Heart right ventricle (tissue), 16 donors: ENCODE measurements around the gene ZNF132. TPM values are rescaled to one million over a fixed set of nuclear protein-coding genes. Genes with fewer than 3 reads are reported as not detected.

Experiments used
- ATAC-seq, 8 donors: fragments of 200-7000 bp; cut with Tn5 transposase; one replicate each; pipeline ENCODE4 v1.9.1; 2020; ENCODE audit warnings: mild to moderate bottlenecking in 8 of 8, moderate library complexity in 8 of 8, moderate number of reproducible peaks in 1 of 8
- DNase-seq, 2 donors: peaks; one replicate each; pipeline ENCODE4 v3.0.0-alpha.2; 2020
- H3K27ac ChIP-seq, 10 donors: fragments of 200-600 bp; sonication (generic) in 2 of 10; one replicate each; pipeline versions ENCODE4 v1.5.0 to v1.8.0; 2020 to 2022; ENCODE audit warnings: mild to moderate bottlenecking in 3 of 10
- H3K27me3 ChIP-seq, 7 donors: fragments of 200-600 bp; one replicate each; pipeline ENCODE4 v1.8.0; 2021 to 2022; ENCODE audit warnings: mild to moderate bottlenecking in 2 of 7
- H3K36me3 ChIP-seq, 9 donors: fragments of 200-600 bp; sonication (generic) in 1 of 9; one replicate each; pipeline versions ENCODE4 v1.5.0 to v1.8.0; 2020 to 2022; ENCODE audit warnings: mild to moderate bottlenecking in 2 of 9
- H3K4me1 ChIP-seq, 9 donors: fragments of 200-600 bp; sonication (generic) in 1 of 9; one replicate each; pipeline versions ENCODE4 v1.5.0 to v1.8.0; 2020 to 2022; ENCODE audit warnings: mild to moderate bottlenecking in 4 of 9
- H3K4me3 ChIP-seq, 10 donors: fragments of 200-600 bp; sonication (generic) in 2 of 10; one replicate each; pipeline versions ENCODE4 v1.5.0 to v1.8.0; 2020 to 2022; ENCODE audit warnings: mild to moderate bottlenecking in 7 of 10, moderate library complexity in 2 of 10
- H3K9me3 ChIP-seq, 11 donors: fragments of 200-600 bp in 10 of 11; sonication (generic) in 2 of 11; one replicate each; pipeline versions ENCODE4 v1.5.0 to v1.8.0; 2013 to 2022; ENCODE audit warnings: mild to moderate bottlenecking in 2 of 11, control low read depth in 1 of 11, moderate library complexity in 1 of 11
- CTCF ChIP-seq, 9 donors: fragments of 200-600 bp; sonication (generic) in 2 of 9; IDR thresholded peaks; one replicate each; pipeline versions ENCODE4 v1.5.0 to v1.8.0; 2021 to 2022; ENCODE audit warnings: antibody characterized with exemption in 9 of 9, mild to moderate bottlenecking in 5 of 9, moderate library complexity in 1 of 9
- WGBS, 2 donors: extraction: QIAGEN DNeasy Blood & Tissue Kit; methylation state at CpG; one replicate each; pipeline ENCODE4 v1.1.7; 2013; ENCODE audit warnings: inconsistent platforms in 1 of 2; 5-methylcytosine and 5-hydroxymethylcytosine counted together
- intact Hi-C, 10 donors: fragments of 100-400 bp; cut with DNase I; formaldehyde crosslinking; loops; one replicate each; pipeline versions ENCODE4 v1.11.1 to v1.14.2; 2022
- polyA plus RNA-seq, 2 donors: library from polyadenylated mRNA; stranded (reverse); fragments of 200-250 nt; gene quantifications; one replicate each; pipeline ENCODE4 v1.2.3, GENCODE V29; 2013
- total RNA-seq, 10 donors: library from RNA; stranded (reverse); fragmentation: NEBNext Ultra II Directional in 3 of 10; extraction: Animal tissue kit (Norgen Biotek cat#: 25700) in 3 of 10; gene quantifications; one replicate each; pipeline versions ENCODE4 v1.2.1 to v1.2.4, GENCODE V29; 2021 to 2023
- donor health status: Arrhythmogenic right ventricular cardiomyopathy.
- donor health status: ischemic (EF 13 %, LVEDD 7.1; RV severe dilation, severe dysfunction).
- donor health status: healthy with polysubstance abuse.
- donor health status: DM: no; HTN: yes; CAD: no.
- donor health status: DM: no; HTN: no; CAD: no.
- donor health status: ischemic (EF 25% LVEDD 6.9; RV normal size, moderate dysfunction).
- donor health status: ischemic (EF 25% LVEDD 5.7; RV mildly dilated, moderate dysfunction).
- donor health status: healthy.
- donor health status: DM: yes; HTN: yes; CAD: no.
- donor health status: Ischemic cardiomyopathy.
- donor health status: ischemic (EF 35%, LVEDD 5.7; RV mildly dilated, moderate dysfunction).
- donor health status: nonischemic (EF 11% LVEDD 7.7; RV severe dilation, severe dysfunction).
- donor health status: DM: yes; HTN: yes; CAD: no.
- donor health status: PGD.
- donor health status: ischemic (EF 29% LVEDD 5.4; RV normal size, mild dysfunction).
- donor health status: nonischemic (EF 23%, LVEDD 6.1; RV moderate dilation, normal function).

The ZNF132 gene
- total and polyA plus RNA-seq, 12 donors, result 1.1 to 6.7 (median 4.7) TPM

GRCh38 chr19:58388175-58388526 is 51.8 kb downstream of the ZNF132 start:
- H3K9me3 ChIP-seq, result no peaks in the 10 kb centered on the region
- H3K27ac ChIP-seq, result peak overlapping the region in 1 of 10 donors; percentile 99
- no peaks in the 10 kb centered on the region for H3K27me3 ChIP-seq
- peak overlapping the region; percentile 63 to 92 (median 86) for H3K4me3 ChIP-seq
- ATAC-seq (no peak), DNase-seq (no peak)
- WGBS, 2 donors, result 86% methylated on average over 3 of the region's 3 CpGs
- peaks cover 0 to 54% (median 22%) of the 10 kb centered on the region in 9 donors for H3K36me3 ChIP-seq
- H3K4me1 ChIP-seq, result peaks cover 13 to 47% (median 30%) of the 10 kb centered on the region in 9 donors
- TF ChIP-seq CTCF (IDR thresholded peaks at IDR 0.05), result no peak
- intact Hi-C loops, result no loop called here

GRCh38 chr19:58387338-58388174 is 52.4 kb downstream of the ZNF132 start:
- intact Hi-C loops, result loop anchor here in 2 of 10 donors (2.0 kb wide), 2 partner anchors 13 to 61 kb away; partner anchors contain the start of gene ZSCAN22 (in 1 of the 2)
- Histone ChIP-seq H3K9me3 (no peaks in the 10 kb centered on the region), H3K36me3 (peaks cover 0 to 48% (median 18%) of the 10 kb centered on the region in 9 donors), H3K4me1 (peaks cover 13 to 47% (median 30%) of the 10 kb centered on the region in 9 donors), H3K27me3 (no peaks in the 10 kb centered on the region), H3K4me3 (peak overlapping the region; percentile 63 to 92 (median 86)), H3K27ac (peak overlapping the region; percentile 3 to 100 (median 98))
- TF ChIP-seq CTCF (IDR thresholded peaks at IDR 0.05), result no peak
- ATAC-seq (no peak), DNase-seq (no peak)
- WGBS, 2 donors, result 6% methylated on average over 39 of the region's 39 CpGs

GRCh38 chr19:58386576-58387337 is 53.2 kb downstream of the ZNF132 start, which contains the start of gene RPS5:
TSS of gene RPS5 (plus strand) at chr19:58387269. CDS start at chr19:58388138, 869 bp downstream.
- Histone ChIP-seq H3K36me3 (peaks cover 0 to 40% (median 16%) of the 10 kb centered on the region in 9 donors), H3K4me1 (peaks cover 14 to 54% (median 35%) of the 10 kb centered on the region in 9 donors), H3K27ac (peak within 1 kb of the TSS; percentile 90 to 100 (median 98)), H3K27me3 (no peaks in the 10 kb centered on the region), H3K4me3 (peak within 1 kb of the TSS; percentile 63 to 92 (median 86)), H3K9me3 (no peaks in the 10 kb centered on the region)
- DNase-seq (peak; percentile 94 to 97), ATAC-seq (peak; percentile 93 to 98 (median 97))
- TF ChIP-seq CTCF (IDR thresholded peaks at IDR 0.05), result no peak
- 0% methylated on average over 64 of the region's 64 CpGs for WGBS, 2 donors
- intact Hi-C loops, result loop anchor here in 2 of 10 donors (2.0 kb wide), 2 partner anchors 14 to 60 kb away; partner anchors contain the start of gene ZSCAN22 (in 1 of the 2)
